Vagina (tissue), 2 donors: ENCODE data around the gene CPSF4L.

Experiments
- POLR2A ChIP-seq, 2 donors: fragments of 450-650 bp; IDR thresholded peaks; one replicate each; pipeline ENCODE4 v1.6.1; 2017; ENCODE audit warnings: antibody characterized with exemption in 2 of 2, mild to moderate bottlenecking in 2 of 2, moderate library complexity in 2 of 2
- POLR2AphosphoS5 ChIP-seq, 2 donors: sonication (generic); formaldehyde crosslinking; IDR thresholded peaks; one replicate each; pipeline ENCODE4 v1.9.0; 2017; ENCODE audit warnings: antibody characterized with exemption in 2 of 2, mild to moderate bottlenecking in 2 of 2, low read depth in 1 of 2; ENCODE audit not compliant: insufficient read depth in 1 of 2
- TF ChIP-seq, protein P1 (sequence below), 3 experiments: fragments of 450-650 bp in 2 of 3; fragments of 200-600 bp in 1 of 3; sonication (generic) in 1 of 3; IDR thresholded peaks; one replicate each; pipeline ENCODE4 v1.5.1; 2017 to 2019; ENCODE audit warnings: antibody characterized with exemption in 3 of 3, mild to moderate bottlenecking in 2 of 3, moderate library complexity in 2 of 3

DNA sequence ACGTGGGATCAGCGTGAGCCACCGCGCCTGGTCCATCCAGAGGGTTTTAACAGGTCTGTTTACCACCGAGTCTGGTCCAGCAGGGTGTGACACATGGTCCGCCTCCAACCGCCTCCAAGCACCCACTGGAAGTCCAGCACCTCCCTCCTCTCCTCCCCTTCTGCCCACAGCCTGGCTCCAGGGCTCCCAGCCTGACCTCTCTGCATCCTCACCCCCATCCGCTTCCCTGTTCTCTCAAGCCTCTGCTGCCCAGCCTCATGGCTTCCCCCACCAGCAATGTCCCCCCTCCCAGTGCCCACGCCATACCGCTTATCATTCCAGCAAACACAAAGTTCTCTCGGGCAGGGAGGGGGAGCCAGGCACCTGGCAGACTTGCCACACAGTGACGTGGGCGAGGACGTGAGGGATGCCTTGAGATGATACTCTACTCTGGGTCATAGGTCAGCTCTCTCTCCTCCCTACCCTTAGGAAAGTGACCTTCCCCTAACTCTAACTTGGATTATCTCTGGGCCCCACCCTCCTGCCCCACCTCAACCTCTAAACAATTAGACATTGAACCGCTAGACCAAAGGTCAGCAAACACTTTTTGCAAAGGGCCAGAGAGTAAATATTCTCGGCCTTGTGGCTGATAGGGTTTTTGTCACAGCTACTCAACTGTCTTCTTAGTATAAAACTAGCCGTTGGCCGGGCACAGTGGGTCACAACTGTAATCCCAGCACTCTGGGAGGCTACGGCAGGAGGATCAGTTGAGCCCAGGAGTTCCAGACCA lies 27.0 kb upstream of the CPSF4L start:
- TF ChIP-seq, protein P1, sequence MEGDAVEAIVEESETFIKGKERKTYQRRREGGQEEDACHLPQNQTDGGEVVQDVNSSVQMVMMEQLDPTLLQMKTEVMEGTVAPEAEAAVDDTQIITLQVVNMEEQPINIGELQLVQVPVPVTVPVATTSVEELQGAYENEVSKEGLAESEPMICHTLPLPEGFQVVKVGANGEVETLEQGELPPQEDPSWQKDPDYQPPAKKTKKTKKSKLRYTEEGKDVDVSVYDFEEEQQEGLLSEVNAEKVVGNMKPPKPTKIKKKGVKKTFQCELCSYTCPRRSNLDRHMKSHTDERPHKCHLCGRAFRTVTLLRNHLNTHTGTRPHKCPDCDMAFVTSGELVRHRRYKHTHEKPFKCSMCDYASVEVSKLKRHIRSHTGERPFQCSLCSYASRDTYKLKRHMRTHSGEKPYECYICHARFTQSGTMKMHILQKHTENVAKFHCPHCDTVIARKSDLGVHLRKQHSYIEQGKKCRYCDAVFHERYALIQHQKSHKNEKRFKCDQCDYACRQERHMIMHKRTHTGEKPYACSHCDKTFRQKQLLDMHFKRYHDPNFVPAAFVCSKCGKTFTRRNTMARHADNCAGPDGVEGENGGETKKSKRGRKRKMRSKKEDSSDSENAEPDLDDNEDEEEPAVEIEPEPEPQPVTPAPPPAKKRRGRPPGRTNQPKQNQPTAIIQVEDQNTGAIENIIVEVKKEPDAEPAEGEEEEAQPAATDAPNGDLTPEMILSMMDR (IDR thresholded peaks at IDR 0.05): no peak
- TF ChIP-seq POLR2A (IDR thresholded peaks at IDR 0.05) (no peak), POLR2AphosphoS5 (IDR thresholded peaks at IDR 0.05; ENCODE audit: insufficient read depth in 1 of 2, low read depth in 1 of 2) (peak in 1 of 2 donors; percentile 52)
